Sigmoid colon (tissue), 7 donors: Measurements from ENCODE around the gene HOXB6. TPM values are rescaled to one million over a fixed set of nuclear protein-coding genes. Genes with fewer than 3 reads are reported as not detected.

Experiments used
- DNase-seq: peaks from one replicate; pipeline ENCODE4 v3.0.0-alpha.2; 2019
- H3K27ac ChIP-seq, 4 donors: fragments of 200-600 bp; sonication (generic); one replicate each; pipeline ENCODE4 v1.5.1; 2016 to 2019; ENCODE audit warnings: mild to moderate bottlenecking in 1 of 4
- H3K27me3 ChIP-seq, 3 donors: fragments of 200-600 bp; sonication (generic); one replicate each; pipeline ENCODE4 v1.5.1; 2019; ENCODE audit warnings: mild to moderate bottlenecking in 1 of 3
- H3K36me3 ChIP-seq, 4 donors: fragments of 200-600 bp; sonication (generic); one replicate each; pipeline ENCODE4 v1.5.1; 2016 to 2019
- H3K4me1 ChIP-seq, 4 donors: fragments of 200-600 bp; sonication (generic); one replicate each; pipeline ENCODE4 v1.5.1; 2017 to 2019
- H3K4me3 ChIP-seq, 4 donors: fragments of 200-600 bp; sonication (generic); one replicate each; pipeline ENCODE4 v1.5.1; 2017 to 2019; ENCODE audit warnings: mild to moderate bottlenecking in 2 of 4, moderate library complexity in 1 of 4
- H3K9me3 ChIP-seq, 4 donors: fragments of 200-600 bp in 3 of 4; sonication (generic) in 3 of 4; one replicate each; pipeline versions ENCODE4 v1.5.1 to v1.6.1; 2013 to 2019
- CTCF ChIP-seq, 4 experiments: fragments of 450-650 bp in 3 of 4; fragments of 200-600 bp in 1 of 4; IDR thresholded peaks; one replicate each; pipeline ENCODE4 v1.5.1; 2016 to 2019; ENCODE audit warnings: antibody characterized with exemption in 4 of 4, mild to moderate bottlenecking in 3 of 4, moderate library complexity in 2 of 4
- EP300 ChIP-seq, 4 donors: sonication (generic); formaldehyde crosslinking; IDR thresholded peaks; one replicate each; pipeline ENCODE4 v1.6.1; 2017; ENCODE audit warnings: antibody characterized with exemption in 4 of 4
- POLR2A ChIP-seq, 2 donors: fragments of 450-650 bp; IDR thresholded peaks; one replicate each; pipeline ENCODE4 v1.6.1; 2016; ENCODE audit warnings: antibody characterized with exemption in 2 of 2, mild to moderate bottlenecking in 2 of 2, moderate library complexity in 2 of 2
- POLR2AphosphoS5 ChIP-seq, 4 donors: sonication (generic); formaldehyde crosslinking; IDR thresholded peaks; one replicate each; pipeline ENCODE4 v1.6.1; 2017; ENCODE audit warnings: antibody characterized with exemption in 4 of 4
- WGBS, 2 donors: extraction: QIAGEN DNeasy Blood & Tissue Kit; methylation state at CpG; one replicate each; pipeline ENCODE4 v1.1.7; 2013; 5-methylcytosine and 5-hydroxymethylcytosine counted together
- intact Hi-C: fragments of 100-400 bp; cut with DNase I; formaldehyde crosslinking; loops from one replicate; pipeline ENCODE4 v1.15.1; 2023
- polyA plus RNA-seq, 3 donors: library from polyadenylated mRNA; stranded (reverse); fragments of 200-250 nt; gene quantifications; one replicate each; pipeline ENCODE4 v1.2.3, GENCODE V29; 2013
- total RNA-seq, 4 donors: library from RNA; depleted of rRNA; stranded (reverse); fragments of >200 nt; gene quantifications; one replicate each; pipeline ENCODE4 v1.1.0, GENCODE V29; 2016
- donor health status: healthy with polysubstance abuse.
- donor health status: Bipolar disorder and iron deficiency.
- donor health status: healthy.

The HOXB6 gene
- total and polyA plus RNA-seq, 7 donors: 6.0 to 28.5 (median 10.2) TPM

GRCh38 chr17:48584223-48584741 is 20.5 kb downstream of the HOXB6 start:
- H3K4me1 ChIP-seq: peaks cover 0 to 63% (median 52%) of the 10 kb centered on the region in 4 donors
- 64 to 65% methylated on average over 2 of the region's 2 CpGs for WGBS, 2 donors
- intact Hi-C loops: no loop called here

GRCh38 chr17:48583708-48584222 is 21.0 kb downstream of the HOXB6 start:
- Histone ChIP-seq H3K27me3 (no peaks in the 10 kb centered on the region), H3K4me1 (peaks cover 0 to 69% (median 52%) of the 10 kb centered on the region in 4 donors), H3K27ac (peak overlapping the region; percentile 94 to 99 (median 96))

More at GRCh38 chr17:48584223-48584741, 20.5 kb downstream of the HOXB6 start:
- peak overlapping the region; percentile 36 to 70 (median 56) for H3K4me3 ChIP-seq
- H3K9me3 ChIP-seq: no peaks in the 10 kb centered on the region
- no peaks in the 10 kb centered on the region for H3K36me3 ChIP-seq
- H3K27me3 ChIP-seq: no peaks in the 10 kb centered on the region
- H3K27ac ChIP-seq: peak overlapping the region; percentile 94 to 99 (median 96)
- DNase-seq: no peak
- TF ChIP-seq POLR2A (IDR thresholded peaks at IDR 0.05) (no peak), CTCF (IDR thresholded peaks at IDR 0.05) (no peak), POLR2AphosphoS5 (IDR thresholded peaks at IDR 0.05) (no peak), EP300 (IDR thresholded peaks at IDR 0.05) (no peak)

GRCh38 chr17:48582750-48583069 is 22.1 kb downstream of the HOXB6 start:
- Histone ChIP-seq H3K9me3 (no peaks in the 10 kb centered on the region), H3K27me3 (no peaks in the 10 kb centered on the region), H3K27ac (peak overlapping the region; percentile 94 to 99 (median 96)), H3K4me1 (peaks cover 0 to 66% (median 46%) of the 10 kb centered on the region in 4 donors), H3K4me3 (peak overlapping the region; percentile 66 to 84 (median 70)), H3K36me3 (no peaks in the 10 kb centered on the region)
- WGBS, 2 donors: 42 to 43% methylated on average over 7 of the region's 7 CpGs
- intact Hi-C loops: no loop called here
- DNase-seq: no peak
- no peak for TF ChIP-seq CTCF (IDR thresholded peaks at IDR 0.05)
- TF ChIP-seq EP300 (IDR thresholded peaks at IDR 0.05): no peak
- TF ChIP-seq POLR2A (IDR thresholded peaks at IDR 0.05): no peak
- TF ChIP-seq POLR2AphosphoS5 (IDR thresholded peaks at IDR 0.05): no peak

More at GRCh38 chr17:48583708-48584222, 21.0 kb downstream of the HOXB6 start:
- Histone ChIP-seq H3K9me3 (no peaks in the 10 kb centered on the region), H3K36me3 (no peaks in the 10 kb centered on the region), H3K4me3 (peak overlapping the region in 2 of 4 donors; percentile 65 to 70)
- 37 to 69% methylated on average over 3 of the region's 3 CpGs for WGBS, 2 donors
- DNase-seq: no peak
- no peak for TF ChIP-seq POLR2AphosphoS5 (IDR thresholded peaks at IDR 0.05)
- no peak for TF ChIP-seq EP300 (IDR thresholded peaks at IDR 0.05)
- no peak for TF ChIP-seq CTCF (IDR thresholded peaks at IDR 0.05)
- no peak for TF ChIP-seq POLR2A (IDR thresholded peaks at IDR 0.05)
- intact Hi-C loops: no loop called here

GRCh38 chr17:48579760-48580554 is 24.8 kb downstream of the HOXB6 start:
- Histone ChIP-seq H3K4me1 (peaks cover 0 to 74% (median 53%) of the 10 kb centered on the region in 4 donors), H3K9me3 (no peaks in the 10 kb centered on the region), H3K27ac (peak overlapping the region; percentile 94 to 99 (median 96)), H3K36me3 (no peaks in the 10 kb centered on the region), H3K4me3 (peak overlapping the region; percentile 66 to 84 (median 70)), H3K27me3 (no peaks in the 10 kb centered on the region)
- TF ChIP-seq POLR2A (IDR thresholded peaks at IDR 0.05) (peak in 1 of 2 donors; percentile 8), POLR2AphosphoS5 (IDR thresholded peaks at IDR 0.05) (peak in 3 of 4 donors; percentile 64 to 75 (median 72)), EP300 (IDR thresholded peaks at IDR 0.05) (no peak)
- 8 to 28% methylated on average over 26 of the region's 26 CpGs for WGBS, 2 donors
- DNase-seq: no peak
- intact Hi-C loops: no loop called here

- H3K27me3 ChIP-seq: no peaks in the 10 kb centered on the region
- no peaks in the 10 kb centered on the region for H3K9me3 ChIP-seq
- intact Hi-C loops: no loop called here
- H3K36me3 ChIP-seq: no peaks in the 10 kb centered on the region
- TF ChIP-seq CTCF (IDR thresholded peaks at IDR 0.05) (no peak), EP300 (IDR thresholded peaks at IDR 0.05) (no peak), POLR2AphosphoS5 (IDR thresholded peaks at IDR 0.05) (no peak), POLR2A (IDR thresholded peaks at IDR 0.05) (no peak)
- peak overlapping the region; percentile 66 to 84 (median 70) for H3K4me3 ChIP-seq
- no peak for DNase-seq
- peaks cover 0 to 74% (median 54%) of the 10 kb centered on the region in 4 donors for H3K4me1 ChIP-seq
- 38 to 45% methylated on average over 7 of the region's 7 CpGs for WGBS, 2 donors
- H3K27ac ChIP-seq: peak overlapping the region in 3 of 4 donors; percentile 95 to 99 (median 97)
Measured at GRCh38 chr17:48579471-48579759, 25.4 kb downstream of the HOXB6 start.
